Uterus (tissue), 4 donors: Measurements from ENCODE around the gene LEPR. TPM values are rescaled to one million over a fixed set of nuclear protein-coding genes. Genes with fewer than 3 reads are reported as not detected.

Experiments used
- DNase-seq, 2 donors: peaks; one replicate each; pipeline ENCODE4 v3.0.0-alpha.2; 2019 to 2020
- H3K27ac ChIP-seq, 2 donors: fragments of 200-600 bp; sonication (generic); 1 replicate in 1 of 2; 2 replicates in 1 of 2; pipeline ENCODE4 v1.5.1; 2016 to 2018
- H3K27me3 ChIP-seq, 2 donors: fragments of 200-600 bp; sonication (generic); one replicate each; pipeline ENCODE4 v1.5.1; 2018 to 2019; ENCODE audit warnings: control low read depth in 1 of 2
- H3K36me3 ChIP-seq, 2 donors: fragments of 200-600 bp; sonication (generic); one replicate each; pipeline ENCODE4 v1.5.1; 2019; ENCODE audit warnings: control low read depth in 1 of 2
- H3K4me1 ChIP-seq, 2 donors: fragments of 200-600 bp; sonication (generic); one replicate each; pipeline ENCODE4 v1.5.1; 2018 to 2019; ENCODE audit warnings: control low read depth in 1 of 2
- H3K4me3 ChIP-seq, 2 donors: fragments of 200-600 bp; sonication (generic); 1 replicate in 1 of 2; 2 replicates in 1 of 2; pipeline ENCODE4 v1.5.1; 2018 to 2019; ENCODE audit warnings: mild to moderate bottlenecking in 1 of 2
- H3K9me3 ChIP-seq, 2 donors: fragments of 200-600 bp; sonication (generic); one replicate each; pipeline ENCODE4 v1.5.1; 2019; ENCODE audit warnings: control low read depth in 1 of 2
- CTCF ChIP-seq, 4 experiments: fragments of 200-600 bp in 2 of 4; fragments of 450-650 bp in 2 of 4; sonication (generic) in 2 of 4; IDR thresholded peaks; one replicate each; pipeline ENCODE4 v1.5.1; 2016 to 2019; ENCODE audit warnings: antibody characterized with exemption in 4 of 4, mild to moderate bottlenecking in 2 of 4, moderate library complexity in 1 of 4
- POLR2A ChIP-seq, 2 donors: fragments of 450-650 bp; IDR thresholded peaks; one replicate each; pipeline ENCODE4 v1.6.1; 2016; ENCODE audit warnings: antibody characterized with exemption in 2 of 2, mild to moderate bottlenecking in 1 of 2, moderate library complexity in 1 of 2
- intact Hi-C: fragments of 100-400 bp; cut with DNase I; formaldehyde crosslinking; loops from one replicate; pipeline ENCODE4 v1.15.1; 2023; ENCODE audit warnings: low total_unique reads
- total RNA-seq, 4 donors: library from RNA; depleted of rRNA in 3 of 4; stranded (reverse); fragments of >200 nt in 3 of 4; gene quantifications; one replicate each; pipeline versions ENCODE4 v1.1.0 to v1.2.4, GENCODE V29; 2014 to 2023
- donor health status: DM: yes; HTN: yes; CAD: no.

The LEPR gene
- total RNA-seq, 4 donors from 2014 or later = 55.0 to 87.0 (median 57.9) TPM

DNA sequence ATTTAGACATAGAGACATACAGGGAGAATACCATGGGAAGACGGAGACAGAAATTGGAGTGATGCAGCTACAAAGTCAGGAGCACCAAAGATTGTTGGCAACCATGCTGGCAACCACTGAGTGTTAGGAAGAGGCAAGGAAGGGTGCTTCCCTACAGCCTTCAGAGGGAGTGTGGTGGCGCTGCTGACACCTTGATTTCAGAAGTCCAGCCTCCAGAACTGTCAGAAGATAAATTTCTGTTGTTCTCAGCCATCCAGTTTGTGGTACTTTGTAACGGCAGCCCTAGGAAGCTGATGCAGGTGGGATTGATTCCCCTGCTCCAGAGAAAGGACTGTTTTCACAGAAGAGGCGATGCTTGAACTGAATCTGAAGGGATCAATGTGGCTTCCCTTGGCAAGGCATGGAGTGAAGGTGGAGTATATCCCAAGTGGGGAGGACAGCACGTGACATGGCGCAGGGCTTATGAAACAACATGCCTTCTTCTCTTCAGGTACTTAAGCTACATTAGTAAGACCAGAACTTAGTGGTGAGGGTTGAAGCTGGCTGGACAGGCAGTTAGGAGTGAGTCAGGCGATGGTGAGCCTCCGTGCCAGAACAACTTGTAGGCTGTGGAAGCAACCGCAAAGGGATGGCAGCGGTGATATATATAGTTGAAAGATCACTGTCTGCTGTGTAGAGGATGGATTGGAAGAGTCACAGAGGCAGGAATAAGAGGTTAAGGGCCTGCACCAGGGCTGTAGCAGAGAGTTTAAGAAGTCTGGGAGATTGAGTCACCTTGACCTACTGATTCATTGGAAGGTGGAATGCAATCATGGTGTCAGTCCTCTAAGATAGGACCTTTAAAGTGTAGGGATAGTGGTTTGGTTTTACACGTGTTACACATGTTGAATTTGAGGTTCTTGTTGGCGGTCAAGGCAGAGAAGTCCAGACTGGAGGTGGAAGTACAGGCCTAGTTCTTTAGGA, 2.1 kb downstream of the LEPR start:
- H3K4me3 ChIP-seq = peak overlapping the region in 1 of 2 donors; percentile 87
- intact Hi-C loops = no loop called here

DNA sequence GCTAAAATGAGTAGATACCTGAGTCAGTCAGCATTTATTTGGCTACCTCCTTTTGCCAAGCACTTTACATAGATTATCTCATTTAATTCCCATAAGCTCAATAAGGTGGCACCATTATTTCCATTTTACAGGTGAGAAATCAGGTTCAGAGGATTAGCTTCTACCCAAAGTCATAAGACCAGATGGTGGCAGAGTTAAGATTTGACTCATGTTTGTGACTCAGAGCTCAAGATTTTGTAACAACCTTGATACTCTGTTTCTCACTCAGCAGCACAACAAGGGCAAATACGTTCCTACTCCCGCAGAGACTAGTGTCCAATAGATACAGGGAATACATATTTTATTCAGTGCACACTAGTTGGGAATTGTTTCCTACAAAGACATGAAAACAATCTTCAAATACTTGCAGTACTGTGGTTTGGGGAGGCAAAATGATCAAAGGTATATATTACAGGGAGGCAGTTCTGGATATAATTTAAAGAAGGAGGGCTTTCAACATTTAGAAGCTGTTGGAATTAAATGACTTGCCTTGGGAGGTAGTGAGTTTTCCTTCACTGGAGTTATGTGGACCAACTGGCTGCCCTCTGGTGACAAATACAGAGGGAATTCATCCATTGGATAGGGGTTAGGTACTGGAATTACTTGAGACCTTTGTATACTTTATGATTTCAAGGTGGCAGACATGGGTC, 3.6 kb downstream of the LEPR start:
- Histone ChIP-seq H3K4me3 (no peak overlapping the region), H3K27ac (peak overlapping the region in 1 of 2 donors; percentile 96), H3K27me3 (no peaks in the 10 kb centered on the region), H3K9me3 (no peaks in the 10 kb centered on the region), H3K4me1 (peaks cover 0 to 9% of the 10 kb centered on the region in 2 donors), H3K36me3 (no peaks in the 10 kb centered on the region)
- no peak for TF ChIP-seq POLR2A (IDR thresholded peaks at IDR 0.05)
- TF ChIP-seq CTCF (IDR thresholded peaks at IDR 0.05) = no peak
- intact Hi-C loops = no loop called here
- DNase-seq = no peak

More for the DNA sequence above, 2.1 kb downstream of the LEPR start:
- Histone ChIP-seq H3K4me1 (peaks cover 0 to 9% of the 10 kb centered on the region in 2 donors), H3K9me3 (no peaks in the 10 kb centered on the region), H3K36me3 (no peaks in the 10 kb centered on the region), H3K27ac (peak overlapping the region in 1 of 2 donors; percentile 96), H3K27me3 (no peaks in the 10 kb centered on the region)
- TF ChIP-seq POLR2A (IDR thresholded peaks at IDR 0.05) = no peak
- no peak for TF ChIP-seq CTCF (IDR thresholded peaks at IDR 0.05)
- DNase-seq = no peak

- Histone ChIP-seq H3K27me3 (no peaks in the 10 kb centered on the region), H3K36me3 (no peaks in the 10 kb centered on the region), H3K27ac (no peak overlapping the region), H3K4me3 (no peak overlapping the region), H3K4me1 (peaks cover 0 to 9% of the 10 kb centered on the region in 2 donors), H3K9me3 (no peaks in the 10 kb centered on the region)
- TF ChIP-seq CTCF (IDR thresholded peaks at IDR 0.05) = no peak
- TF ChIP-seq POLR2A (IDR thresholded peaks at IDR 0.05) = no peak
- DNase-seq = no peak
- intact Hi-C loops = no loop called here
These were observed 4.1 kb downstream of the LEPR start for GRCh38 chr1:65424573-65424889.

- H3K36me3 ChIP-seq = no peaks in the 10 kb centered on the region
- peaks cover 0 to 9% of the 10 kb centered on the region in 2 donors for H3K4me1 ChIP-seq
- H3K27ac ChIP-seq = no peak overlapping the region
- H3K27me3 ChIP-seq = no peaks in the 10 kb centered on the region
- no peaks in the 10 kb centered on the region for H3K9me3 ChIP-seq
- intact Hi-C loops = no loop called here
- TF ChIP-seq POLR2A (IDR thresholded peaks at IDR 0.05) = no peak
- TF ChIP-seq CTCF (IDR thresholded peaks at IDR 0.05) = no peak
- no peak overlapping the region for H3K4me3 ChIP-seq
- no peak for DNase-seq
These were observed 4.5 kb downstream of the LEPR start for GRCh38 chr1:65425006-65425405.

GRCh38 chr1:65425697-65426096, 5.2 kb downstream of the LEPR start:
- TF ChIP-seq CTCF (IDR thresholded peaks at IDR 0.05) = no peak
- TF ChIP-seq POLR2A (IDR thresholded peaks at IDR 0.05) = no peak
- intact Hi-C loops = no loop called here
- Histone ChIP-seq H3K4me3 (no peak overlapping the region), H3K4me1 (peaks cover 0 to 9% of the 10 kb centered on the region in 2 donors), H3K36me3 (no peaks in the 10 kb centered on the region), H3K27ac (no peak overlapping the region), H3K9me3 (no peaks in the 10 kb centered on the region), H3K27me3 (no peaks in the 10 kb centered on the region)
- DNase-seq = no peak
